ENCODE results near the gene ANAPC4.

DNA sequence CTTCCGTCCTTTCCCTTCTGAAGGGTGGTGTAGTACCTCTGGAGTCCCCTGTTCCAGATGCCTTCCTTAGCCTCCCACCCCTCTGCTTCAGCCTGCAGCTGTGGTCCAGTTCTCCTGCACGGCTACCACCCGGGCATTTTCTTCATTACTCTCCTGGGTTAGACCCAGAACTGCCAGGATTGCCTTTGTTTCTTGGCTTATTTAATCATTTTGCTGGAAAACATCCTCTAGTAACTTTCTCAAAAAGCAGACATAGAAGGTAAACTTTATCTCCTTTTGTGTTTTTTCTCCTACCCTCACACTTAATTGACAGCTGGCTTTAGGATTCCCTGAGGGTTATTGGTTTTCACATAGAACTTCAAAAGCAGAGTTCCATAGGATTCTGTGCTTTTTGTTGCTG lies 20.2 kb downstream of the ANAPC4 start:
- TF ChIP-seq POLR2A (IDR thresholded peaks at IDR 0.05; ENCODE audit: low read length), result no peak
- TF ChIP-seq GATA1 (IDR thresholded peaks at IDR 0.05; ENCODE audit: low read depth, low read length), result no peak
